ENCODE results near the gene PLXNB3.

The PLXNB3 gene

GRCh38 chrX:153776611-153777045 lies 12.6 kb downstream of the PLXNB3 start:
- no peak for ATAC-seq
- TF ChIP-seq SNAI2 (CRISPR knock-in tag; IDR thresholded peaks at IDR 0.05) (no peak), TSHZ2 (CRISPR knock-in tag; IDR thresholded peaks at IDR 0.05) (no peak), ZNF70 (CRISPR knock-in tag; IDR thresholded peaks at IDR 0.05) (no peak), BACH2 (CRISPR knock-in tag; IDR thresholded peaks at IDR 0.05; ENCODE audit: borderline replicate concordance) (no peak), ZNF8 (CRISPR knock-in tag; IDR thresholded peaks at IDR 0.05) (no peak), CREB5 (CRISPR knock-in tag; IDR thresholded peaks at IDR 0.05; ENCODE audit: low read depth) (no peak), ARNTL (CRISPR knock-in tag; IDR thresholded peaks at IDR 0.05; ENCODE audit: borderline replicate concordance, low read depth) (no peak)

- no peak for ATAC-seq
- no peak for TF ChIP-seq ARNTL (CRISPR knock-in tag; IDR thresholded peaks at IDR 0.05; ENCODE audit: borderline replicate concordance, low read depth)
- no peak for TF ChIP-seq ESRRG (CRISPR knock-in tag; IDR thresholded peaks at IDR 0.05)
- TF ChIP-seq ISL1 (CRISPR knock-in tag; IDR thresholded peaks at IDR 0.05): no peak
- no peak for TF ChIP-seq ZFP3 (CRISPR knock-in tag; IDR thresholded peaks at IDR 0.05)
- TF ChIP-seq CSDC2 (CRISPR knock-in tag; IDR thresholded peaks at IDR 0.05): no peak
- TF ChIP-seq ZNF70 (CRISPR knock-in tag; IDR thresholded peaks at IDR 0.05): no peak
- TF ChIP-seq RARB (CRISPR knock-in tag; IDR thresholded peaks at IDR 0.05): no peak
- no peak for TF ChIP-seq OSR1 (CRISPR knock-in tag; IDR thresholded peaks at IDR 0.05)
- TF ChIP-seq TCF4 (CRISPR knock-in tag; IDR thresholded peaks at IDR 0.05; ENCODE audit: borderline replicate concordance): no peak
- TF ChIP-seq BACH2 (CRISPR knock-in tag; IDR thresholded peaks at IDR 0.05; ENCODE audit: borderline replicate concordance): no peak
- no peak for TF ChIP-seq ZNF565 (CRISPR knock-in tag; conservative IDR thresholded peaks at IDR 0.05; ENCODE audit: low read depth)
- TF ChIP-seq CREB5 (CRISPR knock-in tag; IDR thresholded peaks at IDR 0.05; ENCODE audit: low read depth): no peak
- TF ChIP-seq CSRNP3 (CRISPR knock-in tag; IDR thresholded peaks at IDR 0.05): no peak
- TF ChIP-seq TSHZ2 (CRISPR knock-in tag; IDR thresholded peaks at IDR 0.05): no peak
- TF ChIP-seq PATZ1 (CRISPR knock-in tag; IDR thresholded peaks at IDR 0.05; ENCODE audit: borderline replicate concordance): no peak
- TF ChIP-seq GLIS3 (CRISPR knock-in tag; IDR thresholded peaks at IDR 0.05): no peak
- no peak for TF ChIP-seq SNAI2 (CRISPR knock-in tag; IDR thresholded peaks at IDR 0.05)
- TF ChIP-seq ZNF8 (CRISPR knock-in tag; IDR thresholded peaks at IDR 0.05): no peak
Measured at GRCh38 chrX:153777261-153778090, 13.4 kb downstream of the PLXNB3 start.
